HG03575 (cell line): ENCODE data around the gene CYTH3.
"Not testable (repeated sequence)": the region's sequence is repeated elsewhere in the genome, so short reads cannot be mapped to it uniquely, and the experiment has no call there.

Source experiments
- ATAC-seq: cut with Tn5 transposase; IDR thresholded peaks from one replicate; pipeline ENCODE4 v1.9.1; 2021; ENCODE audit not compliant: unreplicated experiment, insufficient number of reproducible peaks, low FRiP score; ENCODE audit errors: extremely low read depth

CYTH3 gene

DNA sequence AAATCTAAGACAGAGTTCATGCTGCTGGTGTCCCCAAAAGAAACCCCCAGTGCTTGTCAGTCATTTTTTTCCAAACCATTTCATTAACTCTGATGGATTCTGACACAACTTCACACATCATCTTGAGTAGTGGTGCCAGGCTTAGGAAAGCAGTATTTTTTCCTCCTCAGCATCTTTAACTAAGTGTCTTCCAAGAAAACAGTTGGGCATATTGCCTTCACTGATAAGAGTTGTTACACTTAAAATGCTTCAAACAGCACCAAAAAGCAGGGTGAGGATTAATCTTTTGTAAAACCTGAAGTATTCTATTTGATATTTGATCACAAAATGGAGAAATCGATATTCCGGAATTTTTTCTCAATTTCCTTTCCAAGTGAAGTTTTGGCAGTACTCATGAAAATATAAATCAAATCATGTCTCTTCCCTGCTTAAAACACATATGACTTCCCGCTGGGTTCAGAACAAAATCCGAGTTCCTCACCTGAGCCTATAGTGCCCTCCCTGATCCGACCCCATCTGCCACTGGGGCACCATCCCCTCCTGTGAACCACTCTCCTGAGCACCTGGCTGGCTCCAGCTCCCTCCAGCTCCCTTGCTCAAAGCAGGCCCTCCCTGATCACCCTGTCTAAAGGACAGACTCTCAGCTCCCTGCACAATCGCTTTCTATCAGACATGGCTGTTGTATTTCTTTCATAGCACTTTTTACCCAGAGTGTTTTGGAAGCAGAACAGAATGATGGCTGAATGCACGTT lies 61.6 kb downstream of the CYTH3 start:
- no peak for ATAC-seq

GRCh38 chr7:6209340-6209739 lies 63.1 kb downstream of the CYTH3 start:
- no peak for ATAC-seq

DNA sequence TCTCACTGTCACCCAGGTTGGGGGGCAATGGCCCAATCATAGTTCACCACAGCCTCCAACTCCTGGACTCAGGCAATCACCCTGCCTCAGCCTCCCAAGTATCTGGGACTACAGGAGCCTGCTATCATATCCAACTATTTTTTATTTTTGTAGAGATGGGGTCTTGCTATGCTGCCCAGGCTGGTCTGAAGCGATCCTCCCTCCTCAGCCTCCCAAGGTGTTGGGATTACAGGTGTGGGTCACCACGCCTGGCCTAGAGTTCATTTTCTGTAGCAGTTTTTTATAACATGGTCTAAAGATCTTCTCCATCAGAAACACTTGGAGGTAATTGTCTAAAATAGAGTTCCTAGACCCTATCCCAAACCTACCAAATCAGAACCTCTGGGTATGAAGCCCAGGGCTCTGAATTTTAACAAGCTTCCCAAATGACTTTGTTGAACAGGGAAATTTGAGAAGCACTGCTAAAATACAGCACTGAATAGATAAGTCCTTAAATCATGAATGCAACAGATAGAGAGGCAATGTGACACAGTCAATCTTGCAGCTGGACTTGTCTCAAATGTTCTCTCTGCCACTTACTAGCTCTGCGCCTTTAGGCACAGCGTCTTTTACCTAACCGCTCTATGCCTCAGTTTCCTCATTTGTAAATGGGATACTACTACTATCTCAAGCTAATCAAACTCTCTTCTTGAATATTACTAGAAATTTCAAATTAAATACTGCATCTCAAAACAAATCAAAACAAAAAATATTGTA lies 63.7 kb downstream of the CYTH3 start:
- ATAC-seq = no peak

DNA sequence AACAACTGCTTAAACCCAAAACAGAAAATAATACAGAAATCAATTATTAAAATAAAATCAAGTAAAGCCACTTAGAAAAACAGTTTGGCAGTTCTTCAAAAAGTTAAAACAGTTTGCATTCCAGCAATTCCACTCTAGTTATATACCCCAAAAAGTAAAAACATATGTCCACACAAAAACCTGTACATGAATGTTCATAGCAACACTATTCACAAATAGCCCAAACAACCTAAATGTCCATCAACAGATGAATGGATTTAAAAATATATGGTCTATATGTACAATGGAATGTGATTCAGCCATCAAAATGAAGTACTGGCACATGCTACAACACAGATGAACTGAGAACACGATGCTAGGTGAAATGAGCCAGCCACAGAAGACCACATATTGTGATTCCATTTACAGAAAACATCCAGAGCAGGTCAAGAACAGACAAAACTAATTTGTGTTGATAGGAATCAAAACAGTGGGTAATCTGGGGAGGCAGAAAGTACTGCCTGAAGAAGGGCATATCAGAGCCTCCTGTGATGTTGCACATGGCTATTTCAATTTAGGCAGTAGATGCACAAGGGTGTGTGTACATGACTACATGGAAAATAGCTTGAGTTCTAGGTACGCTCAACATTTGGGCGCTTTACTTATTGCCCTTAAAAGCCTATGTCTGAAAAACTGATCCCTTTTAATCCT lies 66.3 kb downstream of the CYTH3 start:
- no peak for ATAC-seq

GRCh38 chr7:6203381-6203780 lies 69.0 kb downstream of the CYTH3 start:
- no peak for ATAC-seq

- ATAC-seq = no peak
These were observed 70.3 kb downstream of the CYTH3 start for GRCh38 chr7:6202117-6202516.

GRCh38 chr7:6200971-6201370 lies 71.5 kb downstream of the CYTH3 start:
- ATAC-seq = no peak

GRCh38 chr7:6198689-6199595 lies 73.5 kb downstream of the CYTH3 start:
- ATAC-seq = no peak

- no peak for ATAC-seq
These were observed 74.4 kb downstream of the CYTH3 start for GRCh38 chr7:6197801-6198551.

- no peak for ATAC-seq
These were observed 78.7 kb downstream of the CYTH3 start for GRCh38 chr7:6193709-6194108.

- not testable (repeated sequence) for ATAC-seq
These were observed 81.9 kb downstream of the CYTH3 start for GRCh38 chr7:6190563-6190962.

- no peak for ATAC-seq
These were observed 84.0 kb downstream of the CYTH3 start for GRCh38 chr7:6188389-6188788.

GRCh38 chr7:6186577-6186976 lies 85.8 kb downstream of the CYTH3 start:
- no peak for ATAC-seq

- no peak for ATAC-seq
These were observed 89.4 kb downstream of the CYTH3 start for GRCh38 chr7:6182993-6183392.

GRCh38 chr7:6181136-6181535 lies 91.3 kb downstream of the CYTH3 start:
- no peak for ATAC-seq

GRCh38 chr7:6180344-6180725 lies 92.1 kb downstream of the CYTH3 start:
- no peak for ATAC-seq

- ATAC-seq = no peak
These were observed 92.6 kb downstream of the CYTH3 start for GRCh38 chr7:6179620-6180343.
